ENCODE results near the gene PCCA. TPM values are rescaled to one million over a fixed set of nuclear protein-coding genes. Genes with fewer than 3 reads are reported as not detected.
"Not testable (repeated sequence)": the region's sequence is repeated elsewhere in the genome, so short reads cannot be mapped to it uniquely, and the experiment has no call there.

Gene PCCA
- polyA plus RNA-seq, 3 donors from 2014 or later = 7.9 to 14.0 (median 11.4) TPM

DNA sequence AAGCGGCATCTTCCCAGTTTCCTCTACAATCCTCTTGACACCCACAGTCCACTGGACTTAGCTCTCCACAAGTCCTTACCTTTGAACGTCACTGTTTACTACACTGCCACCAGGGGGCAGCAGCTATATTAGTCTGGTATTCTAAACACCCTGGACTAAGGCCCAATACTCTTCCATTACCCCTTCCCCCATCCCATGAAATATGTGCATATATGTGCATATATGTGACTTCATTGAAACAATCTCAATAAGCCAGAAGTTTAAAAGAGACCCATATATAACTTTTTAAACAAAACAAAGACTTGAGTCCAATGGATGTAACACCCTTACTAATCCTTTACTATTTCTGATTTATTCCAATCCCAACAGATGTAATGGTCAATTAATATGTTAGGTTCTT, 484.2 kb downstream of the PCCA start:
- DNase-seq = peak; percentile 59 to 69 (median 69)
- H3K27ac Mint-ChIP-seq = no peak overlapping the region
- H3K4me1 Mint-ChIP-seq = peaks cover 15 to 26% of the 10 kb centered on the region in 2 donors
- H3K9me3 Mint-ChIP-seq = no peaks in the 10 kb centered on the region
- peaks cover 0 to 1% (median 0%) of the 10 kb centered on the region in 3 donors for H3K27me3 Mint-ChIP-seq (ENCODE audit: low read depth in 3 of 3)
- no peak overlapping the region for H3K4me3 Mint-ChIP-seq
- peaks cover under 1 to 22% (median 13%) of the 10 kb centered on the region in 3 donors for H3K36me3 Mint-ChIP-seq

GRCh38 chr13:100577239-100577638, 488.3 kb downstream of the PCCA start:
- not testable (repeated sequence) for H3K4me3 Mint-ChIP-seq; H3K9me3 Mint-ChIP-seq; DNase-seq; H3K27ac Mint-ChIP-seq; H3K27me3 Mint-ChIP-seq (ENCODE audit: low read depth in 3 of 3)
- H3K36me3 Mint-ChIP-seq = peaks cover 11 to 41% (median 22%) of the 10 kb centered on the region in 3 donors
- H3K4me1 Mint-ChIP-seq = peaks cover 34 to 45% of the 10 kb centered on the region in 2 donors

Other genes with a start within 250 kb of the PCCA start
- not detected for gene ZIC5, start 117.3 kb upstream of the PCCA start, polyA plus RNA-seq
- not detected for gene ZIC2, start 107.3 kb upstream of the PCCA start, polyA plus RNA-seq